HG03045 (cell line): ENCODE measurements around the gene B9D1.

Source experiments
- ATAC-seq: cut with Tn5 transposase; IDR thresholded peaks from one replicate; pipeline ENCODE4 v1.9.1; 2021; ENCODE audit warnings: mild to moderate bottlenecking, moderate library complexity; ENCODE audit not compliant: unreplicated experiment

Gene B9D1

DNA sequence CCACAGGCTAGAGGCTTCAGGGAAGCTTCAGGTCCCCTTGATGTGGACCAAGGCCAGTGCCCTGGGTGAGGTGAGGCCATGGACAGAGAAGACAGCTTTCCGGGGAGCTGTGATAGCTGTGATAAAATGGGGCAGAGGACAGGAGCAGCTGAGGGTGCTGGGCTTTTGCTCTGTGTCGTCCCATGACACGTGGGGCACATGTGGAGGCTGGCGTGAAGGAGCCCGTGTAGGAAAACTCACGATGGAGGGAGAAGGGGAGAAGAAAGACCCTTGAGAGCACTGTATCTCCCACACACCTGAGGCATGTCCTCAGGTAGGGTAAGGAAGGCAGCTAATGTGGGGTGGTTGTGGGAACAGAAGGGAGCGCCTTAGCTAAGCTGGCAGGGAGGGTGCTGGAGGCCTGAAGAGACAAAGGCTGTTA, 21.3 kb downstream of the B9D1 start:
- ATAC-seq = no peak

DNA sequence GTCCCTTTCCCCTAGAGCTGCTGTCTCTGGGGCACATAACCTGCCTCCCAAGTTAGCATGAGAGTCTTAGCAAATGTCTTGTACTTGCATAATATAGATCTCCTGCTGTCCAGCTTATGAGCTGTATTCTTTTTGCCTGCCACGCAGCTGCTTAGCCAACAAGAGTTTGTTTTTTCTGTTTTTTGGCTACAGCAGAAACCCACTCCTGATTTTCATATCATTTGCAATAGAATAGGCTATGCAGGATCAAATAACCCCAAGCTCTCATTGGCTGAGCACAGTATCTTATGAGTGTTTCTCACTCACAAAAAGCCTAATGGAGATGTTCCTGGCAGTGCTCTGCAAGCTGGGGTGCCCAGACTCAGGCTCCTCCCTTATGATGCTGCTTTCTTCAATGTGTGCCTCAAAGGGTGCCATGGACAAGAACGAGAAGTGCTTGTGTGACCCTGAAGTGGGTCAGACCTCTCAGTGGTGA, 23.1 kb downstream of the B9D1 start:
- no peak for ATAC-seq

- no peak for ATAC-seq
Measured at GRCh38 chr17:19338031-19338990, 24.2 kb downstream of the B9D1 start.

DNA sequence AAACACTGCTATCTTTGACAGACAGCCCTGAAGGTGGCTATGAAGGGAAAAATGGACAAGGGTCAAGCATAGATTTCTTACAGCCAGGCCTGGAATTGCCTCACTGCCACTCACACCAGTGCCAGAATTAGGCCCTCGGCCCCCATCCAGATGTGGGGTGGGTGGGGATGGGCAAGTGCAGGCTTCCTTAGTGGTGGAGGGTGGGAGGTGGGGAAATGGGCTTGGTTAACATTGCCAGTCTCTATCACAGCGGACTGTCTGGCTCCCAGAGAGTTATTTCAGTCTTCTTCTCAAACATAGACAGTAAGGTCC, 24.9 kb downstream of the B9D1 start:
- ATAC-seq = no peak

DNA sequence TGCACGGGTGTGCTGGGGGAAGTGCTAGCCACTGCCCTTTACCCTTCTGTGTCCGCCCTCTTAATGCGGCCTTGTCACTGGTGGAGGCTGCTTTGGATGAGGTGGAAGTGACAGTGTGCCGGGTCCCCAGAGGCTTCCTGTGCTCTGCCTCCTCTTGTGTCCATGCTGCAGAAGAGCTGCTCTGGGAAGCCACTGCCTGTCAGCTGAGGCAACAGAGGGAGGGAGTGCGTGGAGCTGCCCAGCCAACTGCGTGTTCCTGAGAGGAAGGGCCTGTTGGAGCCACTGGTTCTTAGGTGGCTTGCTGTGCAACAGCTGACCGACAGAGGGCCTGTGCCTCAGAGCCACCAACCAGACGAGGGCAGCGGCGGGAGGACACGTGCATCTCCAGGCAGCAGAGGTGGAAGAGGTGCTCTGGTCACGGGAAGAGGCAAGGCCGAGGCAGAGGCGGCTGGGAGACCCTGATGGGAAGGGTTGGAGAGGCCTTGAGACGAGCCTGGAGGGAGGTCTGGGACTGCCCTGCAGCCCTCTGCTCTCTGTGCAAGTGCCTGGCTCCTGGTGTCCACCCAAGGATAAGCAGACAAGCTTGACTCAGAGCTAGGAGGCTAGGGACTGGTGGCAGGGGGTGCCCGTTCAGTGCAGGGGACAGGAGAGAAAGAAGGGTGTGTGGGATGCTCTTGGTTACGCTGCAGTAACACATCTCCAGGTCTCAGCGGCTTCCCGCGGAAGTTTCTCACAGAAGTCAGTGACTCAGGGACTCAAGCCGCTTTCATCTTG, 25.4 kb downstream of the B9D1 start:
- ATAC-seq = no peak

DNA sequence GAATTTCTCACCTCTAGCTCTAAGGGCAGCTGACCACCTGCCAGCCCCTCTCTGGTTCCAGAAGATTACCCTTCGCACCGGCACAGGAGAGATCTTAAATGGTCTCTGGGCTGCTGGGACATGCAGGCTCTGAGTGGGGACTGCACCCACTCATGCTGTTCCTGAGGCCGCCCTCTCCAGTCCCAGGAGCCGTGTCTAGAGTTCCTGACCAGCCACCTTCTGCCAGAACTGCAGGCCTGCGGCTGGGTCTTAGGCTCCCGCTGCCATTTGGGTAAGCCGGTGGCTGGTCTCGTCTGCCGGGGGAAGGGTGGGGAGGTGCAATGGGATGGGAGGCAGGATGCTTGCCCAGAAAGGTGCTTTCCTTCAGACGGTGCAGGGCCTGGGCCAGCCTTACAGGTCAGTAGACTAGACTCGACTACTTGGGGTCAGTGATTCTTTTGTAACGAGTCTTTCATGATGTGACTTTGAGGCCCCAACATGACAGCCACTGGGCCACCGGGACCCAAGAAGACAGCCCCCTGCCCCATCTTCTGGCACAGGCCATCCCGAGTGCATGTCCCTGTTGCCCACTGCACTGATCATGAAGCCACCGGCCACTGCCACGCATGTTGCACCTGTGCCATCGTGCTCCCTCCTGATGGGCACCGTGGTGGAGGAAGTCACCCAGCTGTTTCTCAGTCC, 26.4 kb downstream of the B9D1 start:
- no peak for ATAC-seq

- no peak for ATAC-seq
Measured at GRCh38 chr17:19334331-19334730, 28.2 kb downstream of the B9D1 start.

DNA sequence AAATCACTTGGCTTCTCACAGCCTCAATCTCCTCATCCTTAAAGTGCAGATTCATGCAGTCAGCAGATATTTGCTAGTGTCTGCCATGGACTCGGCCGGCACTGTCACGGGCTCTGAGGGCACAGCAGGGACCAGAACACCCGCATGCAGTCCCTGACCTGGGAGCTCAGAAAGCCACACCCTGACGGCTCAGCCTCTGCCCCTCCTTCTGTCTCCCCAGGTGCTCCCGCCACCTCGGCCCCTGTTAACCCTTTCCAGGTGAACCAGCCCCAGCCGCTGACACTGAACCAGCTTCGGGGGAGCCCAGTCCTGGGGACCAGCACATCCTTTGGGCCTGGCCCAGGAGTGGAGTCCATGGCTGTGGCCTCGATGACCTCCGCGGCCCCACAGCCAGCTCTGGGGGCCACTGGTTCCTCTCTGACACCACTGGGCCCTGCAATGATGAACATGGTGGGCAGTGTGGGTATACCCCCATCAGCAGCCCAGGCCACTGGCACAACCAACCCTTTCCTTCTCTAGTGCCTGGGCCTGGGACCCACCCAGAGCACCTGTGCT, 28.7 kb downstream of the B9D1 start:
- no peak for ATAC-seq

GRCh38 chr17:19333132-19333440, 29.4 kb downstream of the B9D1 start:
- no peak for ATAC-seq

- no peak for ATAC-seq
Measured at GRCh38 chr17:19332371-19333131, 30.0 kb downstream of the B9D1 start.

DNA sequence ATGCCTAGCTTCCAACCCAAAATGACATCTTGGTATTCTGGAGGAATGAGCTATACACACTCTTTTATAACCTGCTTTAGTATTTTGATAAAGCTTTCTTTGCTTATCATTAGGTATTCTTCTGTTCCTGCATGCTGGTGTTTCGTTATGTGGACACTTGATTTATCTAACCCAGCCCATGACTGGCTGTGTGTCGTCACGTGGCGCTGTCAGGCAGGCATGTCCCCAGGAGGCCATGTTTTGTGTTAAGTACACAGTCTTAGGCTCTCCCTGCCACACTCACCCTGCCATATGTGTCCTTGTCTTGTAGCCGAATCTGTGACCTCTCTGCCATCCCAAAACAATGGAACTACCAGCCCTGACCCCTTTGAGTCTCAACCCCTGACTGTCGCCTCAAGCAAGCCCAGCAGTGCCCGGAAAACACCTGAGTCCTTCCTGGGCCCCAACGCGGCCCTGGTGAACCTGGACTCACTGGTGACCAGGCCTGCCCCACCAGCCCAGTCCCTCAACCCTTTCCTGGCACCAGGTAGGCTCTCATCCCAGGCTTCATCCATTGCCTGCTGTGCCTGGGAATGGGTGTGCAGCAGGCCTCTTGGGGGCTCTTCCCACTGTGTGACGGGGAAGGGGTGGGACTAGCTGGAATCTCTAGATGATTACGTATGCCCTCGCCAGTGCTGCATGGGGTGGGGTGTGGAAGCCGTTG, 30.8 kb downstream of the B9D1 start:
- no peak for ATAC-seq

- no peak for ATAC-seq
Measured at GRCh38 chr17:19331134-19331533, 31.4 kb downstream of the B9D1 start.

GRCh38 chr17:19330271-19330670, 32.3 kb downstream of the B9D1 start:
- ATAC-seq = no peak

DNA sequence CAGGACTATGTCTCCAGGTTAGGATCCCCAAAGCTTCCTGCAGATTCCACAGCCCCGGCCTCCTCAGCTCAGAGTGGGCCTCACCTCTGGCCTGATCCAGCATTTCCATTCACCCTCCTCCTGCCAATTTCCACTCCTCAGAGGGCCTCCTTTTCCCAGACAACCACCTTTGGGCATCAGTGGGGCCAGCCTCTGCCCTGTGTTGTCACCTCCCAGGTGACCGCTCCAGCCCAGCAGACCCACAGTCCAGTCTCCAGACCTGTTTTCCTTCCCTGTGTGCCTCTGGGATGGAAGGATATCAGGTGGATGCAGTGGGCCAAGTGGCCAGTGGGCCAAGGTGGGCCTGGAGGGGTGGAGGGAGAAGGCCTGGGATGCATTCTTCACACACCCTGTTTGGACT, 32.7 kb downstream of the B9D1 start:
- no peak for ATAC-seq

GRCh38 chr17:19329136-19329535, 33.4 kb downstream of the B9D1 start:
- ATAC-seq = no peak

- no peak for ATAC-seq
Measured at GRCh38 chr17:19328441-19329061, 34.0 kb downstream of the B9D1 start.

DNA sequence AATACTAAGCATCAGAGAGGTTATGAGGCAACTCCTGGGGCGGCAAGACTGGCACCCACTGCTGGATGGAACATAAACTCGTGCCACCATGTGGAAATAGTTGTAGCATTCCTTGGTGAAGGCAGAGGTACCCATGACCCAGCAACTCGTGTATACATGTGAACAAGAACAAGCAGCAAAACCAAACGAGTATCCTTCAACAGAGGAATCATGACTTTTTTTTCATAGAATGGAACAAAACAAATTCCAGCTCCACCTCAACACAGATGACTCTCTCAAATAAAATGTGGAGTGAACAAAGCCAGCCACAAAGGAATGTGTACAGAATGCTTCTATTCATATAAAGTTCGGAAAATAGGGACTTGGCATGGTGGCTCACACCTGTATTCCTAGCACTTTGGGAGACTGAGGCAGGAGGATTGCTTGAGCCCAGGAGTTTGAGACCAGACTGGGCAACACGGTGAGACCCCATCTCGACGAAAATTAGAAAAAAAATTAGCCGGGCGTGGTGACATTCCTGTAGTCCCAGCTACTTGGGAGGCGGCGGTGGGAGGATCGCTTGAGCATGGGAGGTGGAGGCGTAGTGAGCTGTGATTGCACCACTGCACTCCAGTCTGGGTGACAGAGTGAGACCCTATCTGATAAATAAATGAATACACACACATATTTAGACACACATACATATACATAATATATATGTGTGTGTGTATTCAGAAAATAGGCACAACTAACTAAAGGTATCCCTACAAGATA, 35.3 kb downstream of the B9D1 start:
- ATAC-seq = no peak

DNA sequence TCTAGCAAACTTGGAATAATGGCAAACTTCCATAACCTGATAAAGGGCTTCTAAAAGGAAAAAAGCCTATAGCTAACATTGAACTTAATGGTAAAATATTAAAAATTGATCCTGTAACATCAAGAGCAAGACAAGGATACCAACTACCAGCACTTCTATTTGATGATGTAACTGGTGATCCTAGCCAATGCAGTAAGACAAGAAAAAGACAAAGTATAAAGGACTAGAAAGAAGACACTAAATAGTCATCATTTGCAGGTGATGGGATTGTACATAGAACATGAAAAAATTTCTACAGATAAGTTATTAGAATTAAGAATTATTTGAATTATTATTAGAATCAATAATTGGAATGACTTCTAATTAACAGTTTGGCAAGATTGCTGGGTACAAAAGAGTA, 37.0 kb downstream of the B9D1 start:
- no peak for ATAC-seq

- no peak for ATAC-seq
Measured at GRCh38 chr17:19322861-19323260, 39.7 kb downstream of the B9D1 start.
